Neural cell (in vitro differentiated cells): ENCODE data around the gene TTLL5. TPM values are rescaled to one million over a fixed set of nuclear protein-coding genes. Genes with fewer than 3 reads are reported as not detected.

ENCODE experiments used
- H2AFZ ChIP-seq: fragments of 200-600, 300-800 bp; sonication (generic), shearing (Covaris generic); 2 replicates; pipeline ENCODE4 v1.6.0; 2014; ENCODE audit warnings: low read depth, mild to moderate bottlenecking, antibody characterized with exemption, low read length, moderate library complexity
- H3F3A ChIP-seq: fragments of 200-600 bp; shearing (Covaris generic); 2 replicates; pipeline ENCODE4 v1.6.1; 2016; ENCODE audit warnings: mild to moderate bottlenecking, moderate library complexity, mixed read lengths, antibody characterized with exemption, low read length; ENCODE audit not compliant: insufficient read depth, poor library complexity, severe bottlenecking
- H3K27ac ChIP-seq: fragments of 200-600, 300-800 bp; sonication (generic), shearing (Covaris generic); 2 replicates; pipeline ENCODE4 v1.5.1; 2014; ENCODE audit warnings: mild to moderate bottlenecking, low read length, moderate library complexity
- H3K27me3 ChIP-seq: fragments of 300-800, 200-600 bp; sonication (generic), shearing (Covaris generic); 2 replicates; pipeline ENCODE4 v1.6.0; 2014; ENCODE audit warnings: mild to moderate bottlenecking, low read depth, low read length, moderate library complexity; ENCODE audit not compliant: insufficient read depth
- H3K36me3 ChIP-seq: fragments of 300-800, 200-600 bp; sonication (generic), shearing (Covaris generic); 2 replicates; pipeline ENCODE4 v1.5.1; 2014; ENCODE audit warnings: mild to moderate bottlenecking, antibody characterized with exemption, low read length, moderate library complexity; ENCODE audit not compliant: insufficient read depth
- H3K4me2 ChIP-seq: fragments of 300-800, 200-600 bp; sonication (generic), shearing (Covaris generic); 2 replicates; pipeline ENCODE4 v1.6.0; 2014; ENCODE audit warnings: mild to moderate bottlenecking, low read length
- H3K4me3 ChIP-seq: fragments of 300-800, 200-600 bp; sonication (generic), shearing (Covaris generic); 2 replicates; pipeline ENCODE4 v1.5.1; 2014; ENCODE audit warnings: mild to moderate bottlenecking, low read length, moderate library complexity
- H3K79me2 ChIP-seq: fragments of 200-600 bp; shearing (Covaris generic); replicated peaks from 2 replicates; pipeline ENCODE4 v1.6.0; 2014; ENCODE audit warnings: mild to moderate bottlenecking, low read length, moderate library complexity; ENCODE audit not compliant: insufficient read depth
- H3K9ac ChIP-seq: fragments of 300-800, 200-600 bp; sonication (generic), shearing (Covaris generic); 2 replicates; pipeline ENCODE4 v1.6.1; 2016; ENCODE audit warnings: mild to moderate bottlenecking, low read length, mixed read lengths
- H3K9me2 ChIP-seq: fragments of 200-600 bp; shearing (Covaris generic); 2 replicates; pipeline ENCODE4 v1.6.1; 2016; ENCODE audit warnings: mild to moderate bottlenecking, low read length, mixed read lengths; ENCODE audit not compliant: insufficient read depth
- H3K9me3 ChIP-seq: fragments of 200-600, 300-800 bp; sonication (generic), shearing (Covaris generic); 2 replicates; pipeline ENCODE4 v1.6.1; 2016; ENCODE audit warnings: mild to moderate bottlenecking, mixed run types, low read length, moderate library complexity, mixed read lengths
- H4K20me1 ChIP-seq: fragments of 200-600 bp; shearing (Covaris generic); 2 replicates; pipeline ENCODE4 v1.6.1; 2016; ENCODE audit warnings: mild to moderate bottlenecking, mixed run types; ENCODE audit not compliant: insufficient read depth
- CTCF ChIP-seq: fragments of 450-650 bp; IDR thresholded peaks from 2 replicates; pipeline ENCODE4 v1.5.1; 2014; ENCODE audit warnings: antibody characterized with exemption, mild to moderate bottlenecking, moderate library complexity; ENCODE audit not compliant: poor library complexity, severe bottlenecking
- EP300 ChIP-seq: fragments of 450-650 bp; conservative IDR thresholded peaks from 2 replicates; pipeline ENCODE4 v1.6.1; 2014; ENCODE audit warnings: antibody characterized with exemption, mild to moderate bottlenecking, moderate library complexity; ENCODE audit not compliant: poor library complexity, severe bottlenecking
- EZH2 ChIP-seq: fragments of 200-600, 300-800 bp; shearing (Covaris generic), sonication (generic); IDR thresholded peaks from 2 replicates; pipeline ENCODE4 v1.6.1; 2014; ENCODE audit warnings: antibody characterized with exemption, low read length, borderline replicate concordance, mild to moderate bottlenecking; ENCODE audit not compliant: insufficient read depth, poor library complexity, severe bottlenecking
- MXI1 ChIP-seq: fragments of 450-650 bp; conservative IDR thresholded peaks from 2 replicates; pipeline ENCODE4 v1.6.1; 2014; ENCODE audit warnings: antibody characterized with exemption, mild to moderate bottlenecking; ENCODE audit not compliant: poor library complexity, severe bottlenecking
- POLR2AphosphoS5 ChIP-seq: IDR thresholded peaks from 2 replicates; pipeline ENCODE4 v1.6.1; 2012
- RAD21 ChIP-seq: fragments of 450-650 bp; conservative IDR thresholded peaks from 2 replicates; pipeline ENCODE4 v1.6.1; 2014; ENCODE audit warnings: antibody characterized with exemption, mild to moderate bottlenecking, moderate library complexity
- REST ChIP-seq: IDR thresholded peaks from 2 replicates; pipeline ENCODE4 v1.6.1; 2012; ENCODE audit warnings: borderline replicate concordance
- SMC3 ChIP-seq: fragments of 450-650 bp; conservative IDR thresholded peaks from 2 replicates; pipeline ENCODE4 v1.6.1; 2014; ENCODE audit warnings: antibody characterized with exemption, mild to moderate bottlenecking, moderate library complexity; ENCODE audit not compliant: poor library complexity
- TAF1 ChIP-seq: IDR thresholded peaks from 2 replicates; pipeline ENCODE4 v1.6.1; 2012; ENCODE audit warnings: low read depth
- polyA plus RNA-seq: library from polyadenylated mRNA; depleted of rRNA; stranded (reverse); fragments of >200 nt; gene quantifications from 2 replicates; pipeline ENCODE4 v1.2.3, GENCODE V29; 2014

Gene TTLL5
- polyA plus RNA-seq, 1 donor from 2014 or later, result 8.2 TPM

GRCh38 chr14:75881994-75882393 is 220.9 kb downstream of the TTLL5 start:
- no peaks in the 10 kb centered on the region for H3K9me3 ChIP-seq
- no peaks in the 10 kb centered on the region for H3K36me3 ChIP-seq
- no peak overlapping the region for H3K27ac ChIP-seq
- no peak overlapping the region for H3K4me3 ChIP-seq
- H4K20me1 ChIP-seq, result no peaks in the 10 kb centered on the region
- no peaks in the 10 kb centered on the region for H3K79me2 ChIP-seq
- H3K9me2 ChIP-seq, result no peaks in the 10 kb centered on the region
- no peak overlapping the region for H3K4me2 ChIP-seq
- no peak overlapping the region for H3K9ac ChIP-seq
- H3K27me3 ChIP-seq, result no peaks in the 10 kb centered on the region
- H2AFZ ChIP-seq, result no peak overlapping the region
- H3F3A ChIP-seq, result no peaks in the 10 kb centered on the region
- no peak for TF ChIP-seq EP300
- TF ChIP-seq CTCF, result no peak
- no peak for TF ChIP-seq MXI1
- TF ChIP-seq POLR2AphosphoS5, result no peak
- TF ChIP-seq REST, result no peak
- no peak for TF ChIP-seq TAF1
- no peak for TF ChIP-seq SMC3
- TF ChIP-seq EZH2, result no peak
- TF ChIP-seq RAD21, result no peak

- Histone ChIP-seq H3K9ac (no peak overlapping the region), H4K20me1 (no peaks in the 10 kb centered on the region), H3K27me3 (no peaks in the 10 kb centered on the region), H2AFZ (no peak overlapping the region), H3K36me3 (no peaks in the 10 kb centered on the region), H3F3A (no peaks in the 10 kb centered on the region), H3K9me2 (no peaks in the 10 kb centered on the region), H3K4me2 (no peak overlapping the region), H3K4me3 (no peak overlapping the region), H3K27ac (no peak overlapping the region), H3K79me2 (no peaks in the 10 kb centered on the region), H3K9me3 (no peaks in the 10 kb centered on the region)
- no peak for TF ChIP-seq CTCF
- no peak for TF ChIP-seq SMC3
- no peak for TF ChIP-seq EP300
- TF ChIP-seq POLR2AphosphoS5, result no peak
- TF ChIP-seq RAD21, result no peak
- TF ChIP-seq EZH2, result no peak
- no peak for TF ChIP-seq REST
- no peak for TF ChIP-seq MXI1
- no peak for TF ChIP-seq TAF1
Observed at GRCh38 chr14:75884198-75884611, 223.2 kb downstream of the TTLL5 start.
